Measurements from ENCODE around the gene B4GALT5.

Gene B4GALT5

DNA sequence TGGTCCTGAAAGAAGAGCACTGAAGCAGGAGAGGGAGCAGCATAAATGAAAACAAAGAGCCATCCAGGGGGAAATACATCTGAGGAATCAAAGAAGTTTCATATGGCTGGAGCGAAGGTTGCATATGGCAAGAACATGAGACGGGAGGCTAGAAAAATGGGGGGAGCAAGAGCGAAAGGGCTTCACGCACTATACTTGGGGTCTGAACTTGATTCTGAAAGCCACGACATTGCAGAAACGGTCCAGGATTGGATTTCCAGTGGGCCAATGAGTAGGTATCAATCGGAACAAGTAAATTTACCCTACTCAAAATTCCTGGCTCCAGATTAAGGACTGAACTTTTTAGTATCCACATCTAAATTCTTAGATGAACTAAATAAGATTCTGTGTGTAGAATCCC is 47.9 kb downstream of the B4GALT5 start:
- ATAC-seq = no peak
- no peak overlapping the region for H3K4me3 Mint-ChIP-seq
- H3K27ac Mint-ChIP-seq = no peak overlapping the region
- H3K4me1 Mint-ChIP-seq = peaks cover 46% of the 10 kb centered on the region
- DNase-seq = no peak
- no peaks in the 10 kb centered on the region for H3K27me3 Mint-ChIP-seq
- no peaks in the 10 kb centered on the region for H3K9me3 Mint-ChIP-seq

DNA sequence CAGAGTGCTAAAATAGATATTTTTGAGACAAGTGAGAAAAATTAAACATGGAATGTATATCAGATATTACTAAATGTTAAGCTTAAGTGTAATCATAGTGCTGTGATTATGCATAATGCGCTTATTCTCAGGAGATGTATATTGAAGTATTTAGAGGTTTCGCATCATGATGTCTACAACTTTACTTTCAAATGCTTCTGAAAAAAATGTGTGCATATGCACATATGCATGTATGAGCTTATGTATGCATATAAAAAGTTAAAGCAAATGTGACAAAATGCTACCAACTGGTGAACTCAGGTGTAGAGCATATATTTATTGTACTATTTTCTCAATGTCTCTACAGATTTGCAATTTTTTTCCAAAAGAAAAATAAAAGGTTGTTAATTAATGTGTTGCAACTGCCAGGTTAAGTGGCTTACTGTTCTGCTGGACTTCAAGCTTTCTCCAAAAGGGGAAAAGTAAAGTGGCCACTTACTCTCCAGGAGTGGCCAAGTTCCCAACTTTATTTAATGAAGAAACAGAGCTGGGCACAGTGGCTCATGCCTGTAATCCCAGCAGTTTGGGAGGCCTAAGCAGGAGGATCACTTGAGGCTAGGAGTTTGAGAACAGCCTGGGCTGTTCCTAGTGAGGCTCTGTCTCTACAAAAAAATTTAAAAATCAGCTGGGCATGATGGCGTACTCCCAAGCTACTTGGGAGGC is 48.9 kb downstream of the B4GALT5 start:
- no peak for DNase-seq
- Mint-ChIP-seq H3K4me3 (no peak overlapping the region), H3K4me1 (peaks cover 36% of the 10 kb centered on the region), H3K27ac (no peak overlapping the region), H3K9me3 (no peaks in the 10 kb centered on the region), H3K27me3 (no peaks in the 10 kb centered on the region)
- ATAC-seq = no peak

DNA sequence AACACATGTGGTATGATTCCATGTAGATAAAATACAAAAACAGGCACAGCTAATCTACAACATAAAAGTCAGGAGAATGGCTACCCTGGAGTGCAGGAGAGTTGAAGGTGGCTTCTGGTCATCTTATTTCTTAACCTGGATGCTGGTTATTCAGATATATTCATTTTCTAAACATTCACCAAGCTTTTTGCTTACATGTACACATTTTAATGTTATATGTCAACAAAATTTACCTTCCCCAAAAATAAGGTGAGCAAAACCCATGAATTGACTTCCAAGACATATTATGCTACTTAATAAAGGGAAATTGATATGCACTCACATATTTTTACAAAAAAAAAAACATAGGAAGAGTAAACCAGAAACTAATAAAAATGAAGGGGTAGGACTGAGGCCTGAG is 50.6 kb downstream of the B4GALT5 start:
- ATAC-seq (no peak), DNase-seq (no peak)
- H3K4me3 Mint-ChIP-seq = no peak overlapping the region
- H3K27me3 Mint-ChIP-seq = no peaks in the 10 kb centered on the region
- no peaks in the 10 kb centered on the region for H3K9me3 Mint-ChIP-seq
- H3K27ac Mint-ChIP-seq = no peak overlapping the region
- H3K4me1 Mint-ChIP-seq = peaks cover 19% of the 10 kb centered on the region

DNA sequence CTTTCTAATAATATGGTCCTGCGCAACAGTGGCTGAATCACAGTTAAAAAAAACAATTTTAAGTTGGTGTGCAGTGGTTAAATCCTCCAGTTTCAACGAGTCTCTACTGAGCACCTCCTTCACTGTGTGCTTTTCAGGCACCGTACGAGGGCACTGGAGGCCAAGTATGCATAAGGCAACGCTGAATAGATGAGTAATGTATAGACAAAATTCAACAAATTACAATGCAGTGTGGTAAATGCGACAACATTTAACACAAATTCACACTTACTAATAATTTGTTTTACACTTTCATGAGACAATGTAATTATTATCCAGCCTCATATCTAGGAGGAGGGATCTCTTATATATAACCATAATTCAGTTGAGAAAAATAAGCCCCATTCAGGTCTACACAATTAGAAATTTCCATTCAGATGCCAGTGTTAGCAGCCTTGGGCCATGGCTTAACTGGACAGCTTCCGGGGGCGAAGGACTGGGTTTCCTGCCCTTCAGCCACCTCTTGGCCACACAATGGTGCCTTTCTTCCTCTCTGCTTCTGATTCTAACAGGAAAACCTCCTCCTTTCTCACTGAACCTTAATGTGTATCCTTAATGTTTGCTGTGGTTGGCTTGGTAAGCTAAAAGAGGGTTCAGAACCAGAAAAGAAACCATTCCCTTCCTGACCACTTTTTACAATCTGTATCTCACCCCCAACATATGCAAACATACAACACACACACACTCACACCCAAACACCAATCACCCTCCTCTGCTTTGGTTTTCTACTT is 51.9 kb downstream of the B4GALT5 start:
- no peak for DNase-seq
- H3K4me1 Mint-ChIP-seq = peaks cover 24% of the 10 kb centered on the region
- ATAC-seq = peak; percentile 65
- no peak overlapping the region for H3K27ac Mint-ChIP-seq
- H3K27me3 Mint-ChIP-seq = no peaks in the 10 kb centered on the region
- H3K9me3 Mint-ChIP-seq = no peaks in the 10 kb centered on the region
- H3K4me3 Mint-ChIP-seq = peak overlapping the region in 1 of 2 donors; percentile 16

DNA sequence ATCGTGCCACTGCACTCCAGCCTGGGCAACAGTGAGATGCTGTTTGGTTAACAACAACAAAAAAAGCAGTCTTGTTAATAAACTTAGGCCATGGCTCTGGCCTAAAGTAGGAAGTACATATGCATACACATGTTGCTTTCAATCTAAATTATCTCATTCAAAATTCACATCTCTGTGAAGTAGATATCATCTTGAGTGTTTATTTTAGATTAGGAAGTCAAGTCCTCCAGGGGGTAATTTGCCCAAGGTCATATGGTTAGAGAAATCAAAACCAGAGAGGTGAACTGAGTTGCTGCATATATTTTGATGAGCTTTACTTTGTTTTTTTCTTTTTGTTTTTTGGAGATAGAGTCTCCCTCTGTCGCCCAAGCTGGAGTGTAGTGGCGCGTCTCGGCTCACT is 52.8 kb downstream of the B4GALT5 start:
- Mint-ChIP-seq H3K4me3 (no peak overlapping the region), H3K27me3 (no peaks in the 10 kb centered on the region), H3K9me3 (no peaks in the 10 kb centered on the region), H3K27ac (no peak overlapping the region), H3K4me1 (peaks cover 29% of the 10 kb centered on the region)
- no peak for DNase-seq
- ATAC-seq = no peak

DNA sequence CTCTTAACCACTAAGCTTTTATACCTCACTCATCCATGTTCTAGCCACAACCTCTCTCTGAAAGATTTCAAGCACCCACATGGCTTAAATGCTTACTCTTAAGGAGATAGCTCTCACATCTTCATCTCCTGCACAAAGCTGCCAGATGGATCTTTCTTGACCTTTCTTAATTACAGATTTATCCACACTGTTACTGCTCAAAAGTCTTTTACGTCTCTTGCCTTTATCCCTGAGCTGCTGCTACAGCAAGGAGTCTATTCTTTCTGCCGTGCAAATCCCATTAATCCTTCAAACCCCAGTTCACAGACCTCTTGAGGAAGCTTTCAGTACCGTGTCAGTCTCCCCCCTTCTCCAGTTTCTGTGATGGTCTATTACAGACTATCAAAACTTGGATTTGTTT is 54.6 kb downstream of the B4GALT5 start:
- no peaks in the 10 kb centered on the region for H3K9me3 Mint-ChIP-seq
- H3K4me1 Mint-ChIP-seq = peaks cover 30% of the 10 kb centered on the region
- H3K27me3 Mint-ChIP-seq = no peaks in the 10 kb centered on the region
- no peak overlapping the region for H3K4me3 Mint-ChIP-seq
- H3K27ac Mint-ChIP-seq = no peak overlapping the region
- ATAC-seq = no peak
- DNase-seq = no peak

DNA sequence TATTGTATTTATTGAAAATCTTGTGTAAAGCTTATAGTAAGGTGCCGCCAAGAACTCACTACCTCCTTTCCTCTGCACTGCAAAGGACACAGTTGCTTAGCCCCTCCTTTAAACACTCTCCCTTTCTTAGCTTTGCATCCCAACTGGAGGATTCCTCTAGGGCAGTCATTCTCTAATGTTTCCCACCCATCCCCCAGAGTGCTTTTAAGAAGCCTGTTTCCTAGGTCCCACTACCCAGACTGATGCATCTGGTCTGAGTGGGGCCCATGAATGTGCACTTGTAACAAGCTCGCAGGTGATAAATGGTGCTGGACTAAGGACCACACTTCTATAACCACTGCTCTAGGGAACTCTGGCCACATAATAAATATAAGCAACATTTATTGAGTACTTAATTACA is 55.2 kb downstream of the B4GALT5 start:
- DNase-seq (no peak), ATAC-seq (no peak)
- Mint-ChIP-seq H3K4me3 (no peak overlapping the region), H3K27me3 (no peaks in the 10 kb centered on the region), H3K4me1 (peaks cover 30% of the 10 kb centered on the region), H3K9me3 (no peaks in the 10 kb centered on the region), H3K27ac (no peak overlapping the region)

DNA sequence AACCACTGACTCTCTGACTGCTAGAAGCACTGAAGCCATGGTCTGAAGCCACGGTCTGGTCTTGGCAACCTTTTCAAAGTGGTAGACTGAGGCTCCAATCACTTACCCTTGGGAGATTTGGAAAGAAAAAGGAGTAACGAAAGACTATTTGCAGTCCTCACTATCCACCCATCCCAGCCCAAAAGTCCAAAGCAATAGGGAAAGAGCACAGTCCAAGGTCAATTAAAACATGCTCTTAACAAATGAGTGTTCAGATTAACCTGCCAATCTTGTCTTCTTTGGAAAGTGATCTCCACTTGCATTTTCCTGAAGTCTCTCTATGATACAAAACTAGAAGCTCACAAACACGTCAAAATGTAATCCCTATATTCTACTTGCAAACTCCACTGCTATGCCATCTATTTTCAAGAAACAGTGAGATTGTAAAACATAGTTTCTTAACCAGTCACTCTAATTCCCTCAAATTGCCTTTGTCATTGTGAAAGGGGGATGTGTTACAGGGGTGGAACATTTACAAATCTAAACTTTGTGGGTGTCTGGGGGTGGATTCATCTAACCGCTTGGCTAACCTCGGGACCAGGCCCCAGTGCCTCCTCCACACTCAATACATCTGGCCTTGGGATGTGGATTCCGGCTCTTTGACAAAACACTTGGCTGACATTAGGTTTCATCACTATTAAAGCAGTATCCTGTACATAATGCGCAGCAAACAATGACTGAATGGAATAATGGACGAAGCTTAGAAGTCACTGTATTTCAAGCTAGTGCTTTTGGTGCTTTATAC is 56.4 kb downstream of the B4GALT5 start:
- Mint-ChIP-seq H3K4me3 (peak overlapping the region in 1 of 2 donors; percentile 17), H3K9me3 (no peaks in the 10 kb centered on the region), H3K27me3 (no peaks in the 10 kb centered on the region), H3K4me1 (peaks cover 23% of the 10 kb centered on the region), H3K27ac (no peak overlapping the region)
- ATAC-seq (peak; percentile 35), DNase-seq (no peak)

DNA sequence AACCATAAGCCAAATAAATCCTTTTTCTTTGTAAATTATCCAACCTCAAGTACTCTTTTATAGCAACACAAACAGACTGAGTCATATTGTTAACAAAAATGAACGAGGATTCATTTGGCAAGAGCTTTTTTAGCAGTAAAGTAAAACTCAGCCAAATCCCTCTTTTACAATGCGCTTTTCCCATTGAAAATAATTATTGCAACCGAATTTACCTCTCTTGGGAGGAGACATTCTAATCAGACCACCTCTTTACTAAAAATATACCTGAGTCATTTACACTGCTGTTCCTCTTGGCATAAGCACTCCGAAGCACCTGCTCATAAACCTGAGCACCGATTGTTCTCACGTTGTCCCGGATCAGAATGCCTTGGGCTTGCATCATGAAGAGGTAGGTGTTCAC is 57.4 kb downstream of the B4GALT5 start:
- ATAC-seq (no peak), DNase-seq (no peak)
- Mint-ChIP-seq H3K27ac (no peak overlapping the region), H3K9me3 (no peaks in the 10 kb centered on the region), H3K27me3 (no peaks in the 10 kb centered on the region), H3K4me3 (no peak overlapping the region), H3K4me1 (peaks cover 17% of the 10 kb centered on the region)

DNA sequence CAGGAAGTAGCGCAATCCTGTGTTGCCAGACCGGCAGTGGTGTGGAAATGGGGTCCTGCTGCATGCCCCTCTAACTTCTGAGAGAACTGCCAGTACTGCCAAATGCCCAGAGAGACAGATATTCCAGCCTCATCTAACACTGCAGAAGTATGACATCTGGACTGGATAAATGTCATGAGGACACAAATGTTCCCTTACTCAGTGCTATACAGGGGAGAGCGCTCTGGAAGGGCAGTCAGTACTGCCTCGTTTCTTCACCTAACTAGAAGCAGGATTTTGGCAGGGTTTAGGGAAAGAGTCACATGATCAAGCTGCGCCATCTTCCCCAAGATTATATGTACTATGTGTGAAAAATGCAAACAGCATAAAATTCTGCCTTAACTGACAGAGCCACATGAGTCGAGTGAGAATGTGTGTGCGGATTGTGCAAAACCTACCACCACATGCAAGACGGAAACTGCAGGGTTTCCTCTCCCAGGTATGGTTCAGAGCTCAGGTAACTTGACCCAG is 59.7 kb downstream of the B4GALT5 start:
- Mint-ChIP-seq H3K4me3 (no peak overlapping the region), H3K4me1 (peaks cover 17% of the 10 kb centered on the region), H3K27me3 (no peaks in the 10 kb centered on the region), H3K27ac (no peak overlapping the region), H3K9me3 (no peaks in the 10 kb centered on the region)
- ATAC-seq (no peak), DNase-seq (no peak)

DNA sequence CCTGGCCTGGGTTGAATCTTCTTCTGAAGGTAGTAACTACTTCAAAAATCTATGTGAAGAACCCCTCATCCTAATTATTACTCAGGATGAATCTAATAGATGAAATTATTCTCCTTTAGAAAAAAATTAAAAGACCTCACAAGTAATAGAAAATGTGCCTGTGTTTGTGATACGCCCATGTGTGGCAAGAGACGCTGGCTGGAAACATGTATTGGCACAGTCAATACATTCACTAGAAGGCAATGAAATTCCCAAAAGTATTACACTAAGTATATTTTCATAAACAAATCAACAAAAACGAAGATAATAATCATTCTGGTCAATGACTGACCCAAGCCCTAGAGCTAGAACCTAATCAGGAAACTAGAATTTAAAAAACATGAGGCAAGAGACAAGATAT is 64.0 kb downstream of the B4GALT5 start:
- DNase-seq (no peak), ATAC-seq (no peak)
- Mint-ChIP-seq H3K9me3 (no peaks in the 10 kb centered on the region), H3K4me3 (no peak overlapping the region), H3K4me1 (no peaks in the 10 kb centered on the region), H3K27me3 (no peaks in the 10 kb centered on the region), H3K27ac (no peak overlapping the region)

DNA sequence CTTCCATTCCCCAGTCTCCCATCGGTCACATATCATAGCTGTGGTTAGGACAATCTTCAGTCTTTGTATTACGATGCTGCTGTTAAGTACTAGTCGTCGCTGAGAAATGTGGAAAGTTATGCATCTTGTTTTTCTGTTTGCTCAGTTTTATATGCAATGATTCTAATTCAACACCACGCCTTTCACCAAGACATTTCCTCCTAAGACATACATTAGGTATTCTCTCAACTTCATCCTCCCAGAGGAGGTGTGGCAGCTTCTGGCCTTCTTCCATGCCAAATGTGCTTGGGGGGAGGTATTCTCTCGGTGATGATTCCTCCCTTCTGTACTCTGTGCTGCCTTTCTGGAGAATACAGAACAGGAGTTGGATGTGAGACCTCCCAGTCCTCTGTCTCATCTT is 66.1 kb downstream of the B4GALT5 start:
- no peak overlapping the region for H3K27ac Mint-ChIP-seq
- DNase-seq (no peak), ATAC-seq (no peak)

DNA sequence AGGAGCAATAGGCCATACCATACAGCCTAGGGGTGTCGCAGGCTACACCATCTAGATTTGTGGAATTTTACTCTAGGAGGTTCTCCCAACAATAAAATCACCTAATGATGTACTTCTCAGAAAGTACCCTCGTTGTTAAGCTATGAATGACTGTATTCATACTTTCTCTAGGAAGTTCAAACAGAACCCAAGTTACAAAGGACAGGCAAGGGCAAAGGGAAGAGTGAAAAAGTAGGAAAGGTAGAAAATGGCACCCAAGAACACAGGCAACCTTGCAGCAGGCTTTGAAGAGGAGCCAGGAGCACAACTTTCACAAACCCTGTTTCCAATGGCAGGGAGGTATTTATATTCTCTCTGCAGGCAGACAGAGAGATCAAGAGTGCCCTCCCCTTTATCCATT is 67.2 kb downstream of the B4GALT5 start:
- H3K9me3 Mint-ChIP-seq = no peaks in the 10 kb centered on the region
- ATAC-seq = no peak
- H3K27me3 Mint-ChIP-seq = no peaks in the 10 kb centered on the region
- no peak for DNase-seq
- H3K4me3 Mint-ChIP-seq = no peak overlapping the region
- H3K4me1 Mint-ChIP-seq = no peaks in the 10 kb centered on the region
- no peak overlapping the region for H3K27ac Mint-ChIP-seq

More for the DNA sequence above, 66.1 kb downstream of the B4GALT5 start:
- Mint-ChIP-seq H3K9me3 (no peaks in the 10 kb centered on the region), H3K27me3 (no peaks in the 10 kb centered on the region), H3K4me1 (no peaks in the 10 kb centered on the region), H3K4me3 (no peak overlapping the region)

DNA sequence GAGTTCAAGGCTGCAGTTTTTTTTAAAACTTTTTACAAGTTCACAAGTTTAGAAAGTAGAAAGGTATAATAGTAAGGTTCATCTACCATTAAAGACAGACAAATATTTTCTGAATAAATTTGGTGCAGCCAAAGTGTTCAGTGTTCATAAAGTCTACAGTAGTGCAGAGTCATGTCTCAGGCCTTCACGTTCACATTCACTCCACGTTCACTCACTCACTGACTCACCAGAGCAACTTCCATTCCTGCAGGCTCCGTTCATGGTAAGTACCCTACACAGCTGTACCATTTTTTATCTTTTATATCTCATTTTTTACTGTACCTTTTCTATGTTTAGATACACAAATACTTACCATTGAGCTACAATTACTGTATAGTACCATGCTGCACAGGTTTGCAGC is 67.6 kb downstream of the B4GALT5 start:
- no peak for ATAC-seq
- DNase-seq = no peak
- Mint-ChIP-seq H3K4me1 (no peaks in the 10 kb centered on the region), H3K9me3 (no peaks in the 10 kb centered on the region), H3K27me3 (no peaks in the 10 kb centered on the region), H3K4me3 (no peak overlapping the region), H3K27ac (no peak overlapping the region)

DNA sequence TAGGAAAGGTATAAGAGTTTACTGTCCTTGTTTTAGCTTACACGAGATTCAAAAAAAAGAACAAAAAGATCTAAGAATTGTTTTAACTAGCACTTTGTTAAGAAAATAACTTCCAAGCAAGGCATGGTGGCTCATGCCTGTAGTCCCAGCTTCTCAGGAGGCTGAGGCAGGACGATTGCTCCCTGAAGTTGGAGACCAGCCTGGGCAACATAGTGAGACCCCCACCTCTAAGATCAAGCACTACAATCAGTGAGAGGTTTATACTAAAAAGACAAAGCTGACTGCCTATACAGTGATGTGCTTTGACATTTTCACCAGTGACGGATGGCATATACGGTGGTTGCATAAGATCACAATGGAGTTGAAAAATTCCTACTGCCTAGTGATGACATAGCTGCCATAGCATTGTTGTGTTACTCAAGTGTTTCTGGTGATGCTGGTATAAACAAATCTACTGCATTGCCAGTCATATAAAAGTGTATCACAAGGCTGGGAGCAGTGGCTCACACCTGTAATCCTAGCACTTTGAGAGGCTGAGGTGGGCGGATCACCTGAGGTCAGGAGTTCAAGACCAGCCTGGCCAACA is 68.6 kb downstream of the B4GALT5 start:
- H3K9me3 Mint-ChIP-seq = no peaks in the 10 kb centered on the region
- no peak overlapping the region for H3K4me3 Mint-ChIP-seq
- no peaks in the 10 kb centered on the region for H3K27me3 Mint-ChIP-seq
- no peak overlapping the region for H3K27ac Mint-ChIP-seq
- H3K4me1 Mint-ChIP-seq = no peaks in the 10 kb centered on the region
- DNase-seq (no peak), ATAC-seq (no peak)

Data from stimulated activated naive CD8-positive, alpha-beta T cell treated with anti-CD3 and anti-CD28 coated beads, Interleukin-15, amount 100 ng/mL, for 72 hours (primary cell).